ENCODE data around the gene MOGAT1. TPM values are rescaled to one million over a fixed set of nuclear protein-coding genes. Genes with fewer than 3 reads are reported as not detected.
"Not testable (repeated sequence)": the region's sequence is repeated elsewhere in the genome, so short reads cannot be mapped to it uniquely, and the experiment has no call there.

Gene MOGAT1
- total RNA-seq, 1 experiment from 2014 or later, result not detected

GRCh38 chr2:222688917-222689316, 17.5 kb downstream of the MOGAT1 start:
- Histone ChIP-seq H3K9me2 (replicated peaks; ENCODE audit: low read length) (no peaks in the 10 kb centered on the region), H3F3A (ENCODE audit: low read length, unreplicated experiment) (no peaks in the 10 kb centered on the region), H3K79me2 (ENCODE audit: low read length) (no peaks in the 10 kb centered on the region), H3K4me3 (ENCODE audit: low read length) (no peak overlapping the region), H3K9ac (ENCODE audit: low read length) (no peak overlapping the region), H3K27me3 (ENCODE audit: low read length) (no peaks in the 10 kb centered on the region), H3K4me1 (ENCODE audit: insufficient read depth, low read length) (no peaks in the 10 kb centered on the region; the same call in 1 of the 2 replicates), H3K27ac (ENCODE audit: low read length) (no peak overlapping the region), H3K36me3 (ENCODE audit: low read depth, low read length) (no peaks in the 10 kb centered on the region), H2AFZ (ENCODE audit: low read length) (no peak overlapping the region), H3K4me2 (ENCODE audit: low read length) (no peak overlapping the region), H3K9me3 (ENCODE audit: low read length) (no peaks in the 10 kb centered on the region), H4K20me1 (ENCODE audit: low read length) (no peaks in the 10 kb centered on the region)
- TF ChIP-seq EZH2phosphoT487 (IDR thresholded peaks at IDR 0.05; ENCODE audit: borderline replicate concordance, low read length) (no peak), EZH2 (IDR thresholded peaks at IDR 0.05; ENCODE audit: low read length, unreplicated experiment) (no peak)
- TF ChIP-seq, protein P1, sequence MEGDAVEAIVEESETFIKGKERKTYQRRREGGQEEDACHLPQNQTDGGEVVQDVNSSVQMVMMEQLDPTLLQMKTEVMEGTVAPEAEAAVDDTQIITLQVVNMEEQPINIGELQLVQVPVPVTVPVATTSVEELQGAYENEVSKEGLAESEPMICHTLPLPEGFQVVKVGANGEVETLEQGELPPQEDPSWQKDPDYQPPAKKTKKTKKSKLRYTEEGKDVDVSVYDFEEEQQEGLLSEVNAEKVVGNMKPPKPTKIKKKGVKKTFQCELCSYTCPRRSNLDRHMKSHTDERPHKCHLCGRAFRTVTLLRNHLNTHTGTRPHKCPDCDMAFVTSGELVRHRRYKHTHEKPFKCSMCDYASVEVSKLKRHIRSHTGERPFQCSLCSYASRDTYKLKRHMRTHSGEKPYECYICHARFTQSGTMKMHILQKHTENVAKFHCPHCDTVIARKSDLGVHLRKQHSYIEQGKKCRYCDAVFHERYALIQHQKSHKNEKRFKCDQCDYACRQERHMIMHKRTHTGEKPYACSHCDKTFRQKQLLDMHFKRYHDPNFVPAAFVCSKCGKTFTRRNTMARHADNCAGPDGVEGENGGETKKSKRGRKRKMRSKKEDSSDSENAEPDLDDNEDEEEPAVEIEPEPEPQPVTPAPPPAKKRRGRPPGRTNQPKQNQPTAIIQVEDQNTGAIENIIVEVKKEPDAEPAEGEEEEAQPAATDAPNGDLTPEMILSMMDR (conservative IDR thresholded peaks at IDR 0.05; ENCODE audit: low read depth, low read length), result no peak
- ChIA-PET CTCF (no interaction called here), POLR2A (ENCODE audit: unreplicated experiment) (interaction anchor here (0.7 kb wide), 1 partner anchor 61 kb away, joined by 5 read pairs; no protein-coding TSS in a partner anchor)
- BruUV-seq (replicated peaks), result no TSS peak
- intact Hi-C loops (cut with micrococcal nuclease), result no loop called here
- ATAC-seq (no peak), DNase-seq (no peak)

DNA sequence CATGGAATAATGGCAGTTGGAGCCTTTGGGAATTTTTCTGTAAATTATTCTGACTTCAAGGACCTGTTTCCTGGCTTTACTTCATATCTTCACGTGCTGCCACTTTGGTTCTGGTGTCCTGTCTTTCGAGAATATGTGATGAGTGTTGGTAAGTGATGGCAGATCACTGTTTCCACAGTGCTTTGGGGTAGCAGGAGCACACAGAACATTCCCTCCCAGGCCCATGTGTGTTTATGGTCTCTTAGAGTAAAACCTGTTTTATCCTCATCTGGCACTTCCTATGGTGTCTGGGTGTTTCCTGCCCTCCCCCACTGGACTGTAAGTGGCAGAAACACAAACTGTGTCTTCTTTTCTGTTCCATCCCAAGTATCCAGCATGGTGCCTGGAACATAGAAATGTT, 17.9 kb downstream of the MOGAT1 start:
- Histone ChIP-seq H3K9ac (ENCODE audit: low read length) (no peak overlapping the region), H3F3A (ENCODE audit: low read length, unreplicated experiment) (no peaks in the 10 kb centered on the region), H3K9me2 (replicated peaks; ENCODE audit: low read length) (no peaks in the 10 kb centered on the region), H3K9me3 (ENCODE audit: low read length) (no peaks in the 10 kb centered on the region), H3K27ac (ENCODE audit: low read length) (no peak overlapping the region), H4K20me1 (ENCODE audit: low read length) (no peaks in the 10 kb centered on the region), H3K27me3 (ENCODE audit: low read length) (no peaks in the 10 kb centered on the region), H2AFZ (ENCODE audit: low read length) (no peak overlapping the region), H3K36me3 (ENCODE audit: low read depth, low read length) (no peaks in the 10 kb centered on the region), H3K4me1 (ENCODE audit: insufficient read depth, low read length) (no peaks in the 10 kb centered on the region; the same call in 1 of the 2 replicates), H3K4me2 (ENCODE audit: low read length) (no peak overlapping the region), H3K4me3 (ENCODE audit: low read length) (no peak overlapping the region), H3K79me2 (ENCODE audit: low read length) (no peaks in the 10 kb centered on the region)
- no peak for DNase-seq
- intact Hi-C loops (cut with micrococcal nuclease), result no loop called here
- ChIA-PET CTCF (no interaction called here), POLR2A (ENCODE audit: unreplicated experiment) (no interaction called here)
- no peak for ATAC-seq
- no TSS peak for BruUV-seq (replicated peaks)
- TF ChIP-seq EZH2phosphoT487 (IDR thresholded peaks at IDR 0.05; ENCODE audit: borderline replicate concordance, low read length), result no peak
- TF ChIP-seq, protein P1 (conservative IDR thresholded peaks at IDR 0.05; ENCODE audit: low read depth, low read length), result no peak
- TF ChIP-seq EZH2 (IDR thresholded peaks at IDR 0.05; ENCODE audit: low read length, unreplicated experiment), result no peak

GRCh38 chr2:222690564-222691200, 19.2 kb downstream of the MOGAT1 start:
- no peak overlapping the region for H3K27ac ChIP-seq (ENCODE audit: low read length)

DNA sequence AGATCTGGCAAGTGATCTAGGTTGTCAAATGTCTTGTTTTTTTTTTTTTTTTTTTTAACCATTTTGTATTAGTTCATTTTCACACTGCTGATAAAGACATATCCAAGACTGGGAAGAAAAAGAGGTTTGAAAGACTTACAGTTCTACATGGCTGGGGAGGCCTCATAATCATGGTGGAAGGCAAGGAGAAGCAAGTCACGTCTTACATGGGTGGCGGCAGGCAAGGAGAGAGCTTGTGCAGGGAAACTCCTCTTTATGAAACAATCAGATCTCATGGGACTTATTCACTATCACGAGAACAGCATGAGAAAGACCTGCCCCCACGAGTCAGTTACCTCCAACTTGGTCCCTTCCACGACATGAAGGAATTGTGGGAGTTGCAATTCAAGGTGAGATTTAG, 22.0 kb downstream of the MOGAT1 start:
- ATAC-seq; H4K20me1 ChIP-seq (ENCODE audit: low read length); H2AFZ ChIP-seq (ENCODE audit: low read length); CTCF ChIA-PET; BruUV-seq (replicated peaks); H3K79me2 ChIP-seq (ENCODE audit: low read length); H3K9me2 ChIP-seq (replicated peaks; ENCODE audit: low read length); H3K4me3 ChIP-seq (ENCODE audit: low read length); DNase-seq; H3K4me1 ChIP-seq (ENCODE audit: insufficient read depth, low read length); H3K36me3 ChIP-seq (ENCODE audit: low read depth, low read length); H3F3A ChIP-seq (ENCODE audit: low read length, unreplicated experiment); H3K4me2 ChIP-seq (ENCODE audit: low read length); H3K27ac ChIP-seq (ENCODE audit: low read length); H3K9me3 ChIP-seq (ENCODE audit: low read length); H3K9ac ChIP-seq (ENCODE audit: low read length); H3K27me3 ChIP-seq (ENCODE audit: low read length); POLR2A ChIA-PET (ENCODE audit: unreplicated experiment): not testable (repeated sequence)
- intact Hi-C loops (cut with micrococcal nuclease), result loop anchor here (5.0 kb wide), 2 partner anchors 104 to 264 kb away; no protein-coding TSS in a partner anchor

More at GRCh38 chr2:222690564-222691200, 19.2 kb downstream of the MOGAT1 start:
- no peaks in the 10 kb centered on the region; the same call in 1 of the 2 replicates for H3K4me1 ChIP-seq (ENCODE audit: insufficient read depth, low read length)
- no peaks in the 10 kb centered on the region for H3K27me3 ChIP-seq (ENCODE audit: low read length)
- H3K79me2 ChIP-seq (ENCODE audit: low read length), result no peaks in the 10 kb centered on the region
- intact Hi-C loops (cut with micrococcal nuclease), result loop anchor here (1.0 to 5.0 kb wide), 4 partner anchors 107 to 267 kb away; no protein-coding TSS in a partner anchor
- no peaks in the 10 kb centered on the region for H3K9me3 ChIP-seq (ENCODE audit: low read length)
- ChIA-PET POLR2A (ENCODE audit: unreplicated experiment) (no interaction called here), CTCF (interaction anchor here (0.5 to 1.4 kb wide), 3 partner anchors 16 to 348 kb away, joined by 3 to 5 read pairs (median 3); no protein-coding TSS in a partner anchor)
- no peaks in the 10 kb centered on the region for H3K36me3 ChIP-seq (ENCODE audit: low read depth, low read length)
- H3F3A ChIP-seq (ENCODE audit: low read length, unreplicated experiment), result no peaks in the 10 kb centered on the region
- no peak overlapping the region for H3K9ac ChIP-seq (ENCODE audit: low read length)
- no TSS peak for BruUV-seq (replicated peaks)
- DNase-seq (peak; percentile 86), ATAC-seq (peak; percentile 87)
- H2AFZ ChIP-seq (ENCODE audit: low read length), result peak overlapping the region; percentile 66; the same call in 1 of the 2 replicates
- H3K4me3 ChIP-seq (ENCODE audit: low read length), result peak overlapping the region; percentile 54; the same call in 1 of the 2 replicates
- peak overlapping the region; percentile 74 for H3K4me2 ChIP-seq (ENCODE audit: low read length)
- TF ChIP-seq EZH2phosphoT487 (IDR thresholded peaks at IDR 0.05; ENCODE audit: borderline replicate concordance, low read length), result no peak
- TF ChIP-seq, protein P1 (conservative IDR thresholded peaks at IDR 0.05; ENCODE audit: low read depth, low read length), result peak; percentile 100
- no peaks in the 10 kb centered on the region for H4K20me1 ChIP-seq (ENCODE audit: low read length)
- H3K9me2 ChIP-seq (replicated peaks; ENCODE audit: low read length), result no peaks in the 10 kb centered on the region
